HEK293 (cell line): ENCODE measurements around the gene ZC3H7B.

Source experiments
- HOXA7 ChIP-seq: sonication (generic); formaldehyde crosslinking; IDR thresholded peaks from 2 replicates; pipeline ENCODE4 v1.8.1; 2022; ENCODE audit warnings: missing genetic modification reagents, borderline replicate concordance
- KLF1 ChIP-seq: fragments of 450-650 bp; formaldehyde crosslinking; IDR thresholded peaks from 2 replicates; pipeline ENCODE4 v1.5.1; 2016; ENCODE audit warnings: missing biosample characterization, missing genetic modification characterization
- KLF16 ChIP-seq: fragments of 450-650 bp; formaldehyde crosslinking; IDR thresholded peaks from 2 replicates; pipeline ENCODE4 v1.5.1; 2017; ENCODE audit warnings: missing biosample characterization, missing genetic modification characterization
- PRDM10 ChIP-seq: fragments of 450-650 bp; formaldehyde crosslinking; IDR thresholded peaks from 2 replicates; pipeline ENCODE4 v1.5.1; 2016; ENCODE audit warnings: missing biosample characterization, missing genetic modification characterization
- TRIM28 ChIP-seq: IDR thresholded peaks from 2 replicates; pipeline ENCODE4 v1.6.1; 2011; ENCODE audit warnings: low read length, control low read depth, borderline replicate concordance
- WT1 ChIP-seq: fragments of 450-650 bp; formaldehyde crosslinking; IDR thresholded peaks from 2 replicates; pipeline ENCODE4 v1.5.1; 2016; ENCODE audit warnings: missing biosample characterization, missing genetic modification characterization
- ZBTB20 ChIP-seq: fragments of 450-650 bp; formaldehyde crosslinking; IDR thresholded peaks from 2 replicates; pipeline ENCODE4 v1.5.1; 2016; ENCODE audit warnings: missing biosample characterization, missing genetic modification characterization
- ZBTB7A ChIP-seq: fragments of 450-650 bp; formaldehyde crosslinking; IDR thresholded peaks from 2 replicates; pipeline ENCODE4 v1.5.1; 2016; ENCODE audit warnings: low read depth, missing biosample characterization, missing genetic modification characterization
- ZBTB8A ChIP-seq: fragments of 450-650 bp; formaldehyde crosslinking; IDR thresholded peaks from 2 replicates; pipeline ENCODE4 v1.5.1; 2016; ENCODE audit warnings: missing biosample characterization, missing genetic modification characterization
- ZEB2 ChIP-seq: fragments of 450-650 bp; formaldehyde crosslinking; IDR thresholded peaks from 2 replicates; pipeline ENCODE4 v1.5.1; 2016; ENCODE audit warnings: missing biosample characterization, missing genetic modification characterization
- ZIC2 ChIP-seq: fragments of 450-650 bp; formaldehyde crosslinking; IDR thresholded peaks from 2 replicates; pipeline ENCODE4 v1.5.1; 2016; ENCODE audit warnings: missing biosample characterization, missing genetic modification characterization
- ZNF121 ChIP-seq: fragments of 450-650 bp; formaldehyde crosslinking; IDR thresholded peaks from 2 replicates; pipeline ENCODE4 v1.5.1; 2016; ENCODE audit warnings: missing biosample characterization, missing genetic modification characterization
- ZNF138 ChIP-seq: fragments of 450-650 bp; formaldehyde crosslinking; IDR thresholded peaks from 2 replicates; pipeline ENCODE4 v1.5.1; 2016; ENCODE audit warnings: missing biosample characterization, missing genetic modification characterization, borderline replicate concordance
- ZNF140 ChIP-seq: fragments of 450-650 bp; formaldehyde crosslinking; IDR thresholded peaks from 2 replicates; pipeline ENCODE4 v1.5.1; 2016; ENCODE audit warnings: missing biosample characterization, missing genetic modification characterization
- ZNF184 ChIP-seq: fragments of 450-650 bp; IDR thresholded peaks from 2 replicates; pipeline ENCODE4 v1.5.1; 2018; ENCODE audit warnings: missing biosample characterization, mild to moderate bottlenecking, missing genetic modification characterization
- ZNF292 ChIP-seq: fragments of 450-650 bp; formaldehyde crosslinking; IDR thresholded peaks from 2 replicates; pipeline ENCODE4 v1.5.1; 2016; ENCODE audit warnings: low read depth, missing biosample characterization, missing genetic modification characterization, borderline replicate concordance
- ZNF350 ChIP-seq: fragments of 450-650 bp; formaldehyde crosslinking; IDR thresholded peaks from 2 replicates; pipeline ENCODE4 v1.5.0; 2017; ENCODE audit warnings: missing biosample characterization, mild to moderate bottlenecking, missing genetic modification characterization
- ZNF362 ChIP-seq: fragments of 450-650 bp; formaldehyde crosslinking; IDR thresholded peaks from 2 replicates; pipeline ENCODE4 v1.5.1; 2016; ENCODE audit warnings: missing biosample characterization, missing genetic modification characterization
- ZNF449 ChIP-seq: fragments of 450-650 bp; formaldehyde crosslinking; IDR thresholded peaks from 2 replicates; pipeline ENCODE4 v1.5.1; 2017; ENCODE audit warnings: missing biosample characterization, mild to moderate bottlenecking, missing genetic modification characterization, moderate library complexity
- ZNF514 ChIP-seq: fragments of 450-650 bp; formaldehyde crosslinking; IDR thresholded peaks from 2 replicates; pipeline ENCODE4 v1.5.1; 2016; ENCODE audit warnings: missing biosample characterization, missing genetic modification characterization
- ZNF518A ChIP-seq: fragments of 450-650 bp; formaldehyde crosslinking; conservative IDR thresholded peaks from 2 replicates; pipeline ENCODE4 v1.5.1; 2016; ENCODE audit warnings: low read depth, missing biosample characterization, missing genetic modification characterization
- ZNF571 ChIP-seq: fragments of 450-650 bp; formaldehyde crosslinking; IDR thresholded peaks from 2 replicates; pipeline ENCODE4 v1.5.0; 2017; ENCODE audit warnings: missing biosample characterization, missing genetic modification characterization
- ZNF580 ChIP-seq: fragments of 450-650 bp; formaldehyde crosslinking; IDR thresholded peaks from 2 replicates; pipeline ENCODE4 v1.5.1; 2016; ENCODE audit warnings: missing biosample characterization, missing genetic modification characterization
- ZNF624 ChIP-seq: fragments of 450-650 bp; formaldehyde crosslinking; IDR thresholded peaks from 2 replicates; pipeline ENCODE4 v1.5.1; 2017; ENCODE audit warnings: missing biosample characterization, missing genetic modification characterization
- ZNF654 ChIP-seq: fragments of 450-650 bp; formaldehyde crosslinking; IDR thresholded peaks from 2 replicates; pipeline ENCODE4 v1.5.1; 2016; ENCODE audit warnings: low read depth, missing biosample characterization, missing genetic modification characterization
- ZNF660 ChIP-seq: fragments of 450-650 bp; IDR thresholded peaks from 2 replicates; pipeline ENCODE4 v1.5.1; 2018; ENCODE audit warnings: missing biosample characterization, mild to moderate bottlenecking, missing genetic modification characterization
- ZNF677 ChIP-seq: fragments of 450-650 bp; IDR thresholded peaks from 2 replicates; pipeline ENCODE4 v1.5.0; 2018; ENCODE audit warnings: missing biosample characterization, mild to moderate bottlenecking, missing genetic modification characterization, moderate library complexity
- ZSCAN4 ChIP-seq: fragments of 450-650 bp; formaldehyde crosslinking; IDR thresholded peaks from 2 replicates; pipeline ENCODE4 v1.5.1; 2017; ENCODE audit warnings: missing biosample characterization, missing genetic modification characterization

Gene ZC3H7B

GRCh38 chr22:41288245-41288946, 12.9 kb upstream of the ZC3H7B start (continued):
- no peak for TF ChIP-seq ZNF292 (tag by site-specific recombination)
- TF ChIP-seq KLF16 (tag by site-specific recombination) = no peak
- no peak for TF ChIP-seq ZNF138
- TF ChIP-seq ZNF350 (tag by site-specific recombination) = no peak
- peak; percentile 53; the same call in 1 of the 2 replicates for TF ChIP-seq ZNF580
- TF ChIP-seq ZNF514 (tag by site-specific recombination) = no peak
- TF ChIP-seq ZNF449 (tag by site-specific recombination) = peak; percentile 52; the same call in 1 of the 2 replicates
- no peak for TF ChIP-seq WT1 (tag by site-specific recombination)
- TF ChIP-seq ZBTB20 (tag by site-specific recombination) = peak; percentile 61
- no peak for TF ChIP-seq ZNF624 (tag by site-specific recombination)
- peak; percentile 87 for TF ChIP-seq ZIC2 (tag by site-specific recombination)
- TF ChIP-seq ZNF654 (tag by site-specific recombination) = no peak
- TF ChIP-seq ZNF121 (tag by site-specific recombination) = no peak
- TF ChIP-seq PRDM10 = peak; percentile 62
- TF ChIP-seq ZNF660 (tag by site-specific recombination) = 0 out of 2 replicates have a peak, but pooled peaks have one; percentile 50
- TF ChIP-seq KLF1 = no peak
- no peak for TF ChIP-seq HOXA7 (CRISPR knock-in tag)
- TF ChIP-seq ZNF677 (tag by site-specific recombination) = peak; percentile 96
- no peak for TF ChIP-seq ZBTB8A (tag by site-specific recombination)
- TF ChIP-seq ZNF571 (tag by site-specific recombination) = no peak
- peak; percentile 33; the same call in 1 of the 2 replicates for TF ChIP-seq ZEB2 (tag by site-specific recombination)
- no peak for TF ChIP-seq ZNF140 (tag by site-specific recombination)
- no peak for TF ChIP-seq ZNF184
- peak; percentile 15; the same call in 1 of the 2 replicates for TF ChIP-seq TRIM28
- no peak for TF ChIP-seq ZBTB7A
- TF ChIP-seq ZNF362 (tag by site-specific recombination) = peak; percentile 70
- no peak for TF ChIP-seq ZSCAN4 (tag by site-specific recombination)
- TF ChIP-seq ZNF518A (tag by site-specific recombination) = peak; percentile 68
